Putamen (tissue), 1 donor: ENCODE data around the gene STX16.

Experiments
- DNase-seq: peaks from one replicate; pipeline ENCODE4 v3.0.0-alpha.2; 2016; ENCODE audit warnings: low spot score

Gene STX16

DNA sequence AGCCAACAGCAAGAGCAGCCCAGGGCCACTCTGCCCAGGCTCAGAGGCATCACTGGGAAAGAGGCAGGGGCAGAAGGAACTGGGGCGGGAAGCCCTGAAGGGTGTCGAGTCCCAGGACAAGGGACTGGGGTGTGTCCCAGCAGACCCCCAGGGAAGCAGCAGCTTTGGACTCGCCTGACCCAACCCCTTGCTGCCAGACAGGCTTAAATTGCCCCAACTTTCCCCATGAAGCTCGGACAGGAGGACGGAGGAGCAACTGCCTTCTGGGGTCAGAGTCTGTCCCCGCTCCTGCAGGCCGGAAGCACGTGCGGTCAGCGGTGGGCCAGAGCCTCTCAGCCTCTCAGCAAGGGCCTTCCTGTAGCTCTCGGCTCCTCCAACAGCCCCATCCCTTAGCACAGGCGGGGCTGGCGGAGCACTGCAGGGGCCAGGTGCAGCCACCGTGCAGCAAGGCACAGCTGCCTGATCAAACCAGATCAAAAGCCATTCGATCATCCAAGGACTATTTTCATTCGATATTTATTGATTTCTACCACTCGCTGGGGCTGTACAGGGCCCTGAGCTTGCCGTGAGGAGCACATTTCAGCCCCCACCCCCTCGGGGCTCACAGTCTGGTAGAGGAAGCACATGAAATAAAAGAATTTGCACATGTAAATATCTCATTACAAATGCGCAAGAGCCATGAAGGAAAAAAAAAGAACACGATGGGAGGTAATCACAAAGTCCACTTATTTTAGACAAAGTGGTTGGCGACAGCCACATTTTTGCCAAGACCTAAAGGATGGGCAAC, 31.8 kb upstream of the STX16 start:
- no peak for DNase-seq

DNA sequence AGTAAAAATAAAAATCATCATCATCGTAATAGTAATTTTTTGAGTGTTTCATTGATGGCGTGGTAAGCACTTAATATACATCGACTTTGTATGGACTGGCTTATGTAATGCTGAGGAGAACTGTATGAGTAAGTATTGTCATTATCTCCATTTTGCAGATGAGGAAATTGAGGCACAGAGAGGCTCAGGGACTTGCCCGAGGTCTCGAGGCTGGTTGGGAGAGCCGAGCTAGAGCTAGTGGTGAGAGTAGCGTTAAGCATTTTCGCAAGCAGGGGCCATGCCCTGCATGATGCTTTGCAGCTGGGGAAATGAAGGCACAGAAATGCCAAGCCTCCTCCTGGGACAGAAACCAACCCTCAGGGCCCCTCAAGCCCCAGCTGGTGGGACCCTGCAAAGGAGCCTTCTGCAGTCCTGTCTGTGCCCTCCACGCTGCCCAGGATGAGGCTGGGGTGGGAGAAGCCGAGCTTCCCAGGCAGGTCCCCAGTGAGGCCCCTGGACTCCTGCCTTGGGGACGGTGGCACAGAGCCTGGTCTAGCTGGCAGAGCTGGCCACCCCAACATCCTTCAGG, 31.1 kb upstream of the STX16 start:
- DNase-seq, result no peak

DNA sequence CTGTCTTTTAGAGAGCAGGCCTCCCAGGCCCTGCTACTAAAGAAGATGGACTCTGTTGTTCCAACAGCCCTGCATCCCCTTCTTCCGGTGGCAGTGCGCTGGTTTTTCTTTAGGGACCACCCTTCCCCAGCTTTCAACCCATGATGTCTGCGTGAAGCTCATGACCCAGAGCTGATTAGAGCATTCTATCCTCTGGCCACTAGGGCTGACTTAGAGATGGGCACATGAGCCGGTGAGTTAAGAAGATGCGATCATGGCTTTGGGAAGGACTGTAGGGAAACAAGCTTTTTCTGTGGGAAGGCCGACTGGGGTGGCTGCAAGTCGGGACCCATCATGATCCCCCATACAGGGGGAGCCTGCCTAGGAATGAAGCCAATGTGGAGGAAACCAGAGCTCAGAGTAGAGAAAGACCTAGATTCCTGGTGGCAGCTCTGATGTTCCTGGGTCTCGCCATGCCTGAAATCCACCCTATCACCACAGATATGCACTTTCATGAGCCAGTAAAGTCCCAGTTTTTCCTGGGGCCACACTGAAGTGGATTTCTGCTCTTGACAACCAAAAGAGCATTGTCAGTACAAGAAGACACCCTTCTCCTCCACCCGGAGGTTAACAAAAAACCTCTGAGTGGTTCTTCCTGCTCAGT, 29.1 kb upstream of the STX16 start:
- no peak for DNase-seq

- DNase-seq, result no peak
These were observed 28.2 kb upstream of the STX16 start for GRCh38 chr20:58622671-58623578.

DNA sequence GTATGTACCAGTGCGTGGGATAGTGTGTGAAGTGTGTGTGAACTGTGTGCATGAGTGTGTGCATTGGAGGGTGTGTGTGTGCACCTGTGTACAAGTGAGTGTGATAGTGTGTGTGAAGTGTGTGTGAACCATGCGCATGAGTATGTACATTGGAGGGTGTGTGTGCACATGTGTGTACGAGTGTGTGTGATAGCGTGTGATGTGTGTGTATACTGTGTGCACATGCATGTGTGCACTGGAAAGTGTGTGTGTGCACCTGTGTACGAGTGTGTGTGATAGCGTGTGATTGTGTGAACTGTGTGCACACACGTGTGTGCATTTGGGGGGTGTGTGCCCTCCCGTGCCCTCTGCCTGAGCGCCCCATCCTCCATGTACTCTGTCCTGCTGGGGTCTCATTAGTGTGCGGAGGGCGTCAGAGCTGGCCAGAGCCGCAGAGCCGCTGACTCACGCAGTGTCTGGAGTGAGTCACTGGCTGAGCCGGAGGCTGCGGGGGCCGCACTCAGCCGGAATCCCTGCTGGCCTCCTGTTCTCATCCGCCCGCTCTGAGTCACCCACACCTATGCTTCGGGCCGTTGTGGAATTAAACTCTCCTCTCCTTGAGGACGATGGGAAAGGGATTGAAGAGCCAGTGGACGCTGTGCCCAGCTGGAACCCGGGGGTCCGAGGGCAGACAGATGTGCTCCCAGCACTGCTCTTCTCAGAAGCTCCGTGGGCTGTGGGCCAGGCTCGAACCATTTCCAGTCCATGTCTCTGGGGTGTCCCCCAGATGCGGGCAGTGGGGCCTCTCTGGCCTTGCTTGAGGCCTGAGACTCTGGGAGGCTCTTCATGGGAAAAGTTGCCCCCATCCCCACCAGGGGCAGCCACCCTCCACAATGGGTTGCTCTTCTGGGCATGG, 27.3 kb upstream of the STX16 start:
- DNase-seq, result no peak

DNA sequence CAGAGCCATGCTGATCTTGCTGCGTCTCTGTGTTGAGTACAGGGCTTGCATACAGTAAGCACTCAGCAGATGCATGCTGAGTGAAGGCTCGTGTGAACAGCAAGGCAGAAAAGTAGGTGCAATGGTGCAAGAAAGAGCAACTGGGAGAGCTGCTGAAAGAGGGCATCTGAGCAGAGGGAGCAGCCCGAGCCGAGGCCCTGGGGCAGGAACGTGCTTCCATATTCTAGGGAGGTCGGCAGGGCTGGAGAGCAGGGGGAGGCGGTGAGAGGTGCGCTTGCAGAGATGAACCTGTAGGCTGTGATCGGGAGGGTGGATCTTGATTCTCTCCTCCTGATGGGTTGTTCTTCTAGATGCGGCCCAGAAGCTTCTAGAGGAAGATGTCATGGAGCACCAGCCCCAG, 26.4 kb upstream of the STX16 start:
- no peak for DNase-seq

GRCh38 chr20:58625585-58625984, 25.5 kb upstream of the STX16 start:
- DNase-seq, result no peak

DNA sequence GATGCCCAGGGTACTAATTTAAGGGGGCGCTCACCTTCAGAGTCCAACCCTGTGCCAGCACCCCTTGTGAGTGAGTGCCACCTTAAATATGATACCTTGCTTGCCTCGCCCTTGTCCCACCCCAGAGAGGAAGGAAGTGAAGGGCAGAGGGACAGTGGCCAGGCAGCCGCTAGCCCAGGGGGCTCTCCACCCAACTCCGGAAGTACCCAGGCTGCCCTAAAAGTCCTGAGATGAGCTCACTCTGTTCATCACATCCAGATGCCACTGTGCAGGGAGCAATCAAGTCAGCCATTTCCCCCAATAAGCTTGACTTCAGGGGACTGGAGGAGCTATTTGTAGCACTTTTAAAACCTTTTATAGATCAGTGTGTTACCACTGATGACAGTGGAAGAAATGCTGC, 25.0 kb upstream of the STX16 start:
- DNase-seq, result no peak

GRCh38 chr20:58627212-58628072, 23.6 kb upstream of the STX16 start:
- no peak for DNase-seq

DNA sequence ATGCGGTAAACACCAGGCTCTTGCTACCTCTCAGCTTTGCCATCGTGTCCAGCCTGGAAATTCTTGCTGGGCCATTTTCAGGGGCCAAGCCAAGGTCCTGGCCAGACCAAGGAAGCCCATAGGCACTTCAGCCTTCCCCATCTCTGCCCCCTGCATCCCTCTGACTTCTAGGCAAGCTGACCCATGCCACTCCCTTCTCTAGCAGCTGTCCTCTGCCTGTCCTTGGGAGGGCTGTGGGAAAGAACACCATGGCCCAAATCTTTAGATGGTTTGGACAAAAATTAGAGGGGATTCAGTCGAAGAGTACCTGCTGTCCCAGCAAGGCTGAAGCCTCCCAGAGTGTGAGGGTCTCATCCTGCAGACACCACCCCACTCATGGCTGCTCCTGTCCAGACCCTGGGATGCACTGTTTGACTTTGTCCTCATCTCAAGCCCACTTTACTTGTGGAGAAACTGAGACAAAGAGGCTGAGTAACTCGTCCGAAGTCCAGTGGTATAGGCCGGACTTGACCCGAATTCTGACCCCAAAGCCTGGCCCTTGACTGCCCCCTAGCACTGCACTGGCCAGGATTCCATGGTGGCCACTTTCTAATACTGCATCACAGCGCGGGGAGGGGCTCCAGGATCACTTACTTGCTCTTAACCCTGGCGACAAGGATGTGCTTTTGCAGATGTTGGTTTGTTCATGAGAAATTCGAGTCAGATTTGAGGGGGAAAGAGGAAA, 22.4 kb upstream of the STX16 start:
- no peak for DNase-seq

DNA sequence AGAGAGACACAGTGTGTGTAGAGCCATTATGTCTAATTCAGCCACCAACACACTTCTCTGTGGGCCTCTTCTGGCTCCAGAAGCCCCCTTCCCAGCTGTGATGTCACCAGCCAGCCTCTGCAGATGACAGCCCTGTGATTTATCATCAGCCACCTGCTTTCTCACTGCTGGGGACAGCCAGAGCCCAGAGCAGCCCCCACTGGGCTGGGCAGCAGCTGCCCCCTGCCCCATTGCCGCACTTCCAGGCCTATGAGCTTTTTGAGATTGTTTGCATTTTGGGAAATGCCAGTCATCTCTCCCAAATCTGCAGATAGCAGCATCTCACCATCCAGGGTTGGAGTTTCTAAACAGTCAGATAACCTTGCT, 21.9 kb upstream of the STX16 start:
- no peak for DNase-seq

- no peak for DNase-seq
These were observed 21.0 kb upstream of the STX16 start for GRCh38 chr20:58630063-58630462.

DNA sequence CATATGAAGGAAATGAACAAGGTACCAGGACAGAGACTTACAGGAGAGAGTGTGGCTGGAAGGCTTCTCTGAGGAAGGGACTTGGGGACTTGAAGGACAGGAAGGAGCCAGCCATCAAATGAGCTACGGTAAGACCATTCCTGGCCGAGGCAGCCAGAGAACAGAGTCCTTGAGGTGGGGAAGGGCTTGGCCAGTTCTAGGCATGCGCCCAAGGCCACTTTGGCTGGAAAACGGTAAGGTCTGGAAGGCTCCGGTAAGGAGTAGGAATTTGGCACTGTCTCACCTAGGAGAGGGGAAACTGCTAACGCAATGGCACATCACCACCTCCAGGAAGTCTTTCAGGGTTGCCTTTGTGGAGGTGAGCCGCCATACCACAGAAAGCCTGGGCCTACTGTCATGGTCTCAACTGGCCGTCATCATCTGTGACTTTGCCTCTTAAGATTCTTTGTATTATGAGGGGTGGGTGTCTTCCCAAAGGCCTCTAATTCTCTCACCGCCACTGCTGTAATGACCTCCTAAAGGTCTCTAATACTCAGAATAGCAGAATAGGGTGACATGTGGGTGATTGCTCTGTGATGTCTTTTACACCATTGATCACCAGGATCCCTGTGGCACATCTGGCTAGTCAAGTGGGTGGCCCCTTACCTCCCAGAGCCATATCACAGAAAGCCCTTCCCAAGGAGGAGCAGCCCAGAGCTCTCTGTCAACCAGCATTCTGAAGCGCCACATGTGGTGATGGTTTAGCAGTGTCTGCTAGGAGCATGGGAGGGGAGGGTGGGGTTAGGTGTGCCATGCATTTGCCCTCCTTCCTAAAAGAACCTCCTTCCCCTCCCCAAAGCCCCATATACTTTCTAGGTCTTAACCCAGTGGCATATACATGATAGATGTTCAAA, 17.7 kb upstream of the STX16 start:
- DNase-seq, result no peak

GRCh38 chr20:58634059-58634458, 17.0 kb upstream of the STX16 start:
- DNase-seq, result no peak

- DNase-seq, result no peak
These were observed 16.4 kb upstream of the STX16 start for GRCh38 chr20:58634521-58635278.

DNA sequence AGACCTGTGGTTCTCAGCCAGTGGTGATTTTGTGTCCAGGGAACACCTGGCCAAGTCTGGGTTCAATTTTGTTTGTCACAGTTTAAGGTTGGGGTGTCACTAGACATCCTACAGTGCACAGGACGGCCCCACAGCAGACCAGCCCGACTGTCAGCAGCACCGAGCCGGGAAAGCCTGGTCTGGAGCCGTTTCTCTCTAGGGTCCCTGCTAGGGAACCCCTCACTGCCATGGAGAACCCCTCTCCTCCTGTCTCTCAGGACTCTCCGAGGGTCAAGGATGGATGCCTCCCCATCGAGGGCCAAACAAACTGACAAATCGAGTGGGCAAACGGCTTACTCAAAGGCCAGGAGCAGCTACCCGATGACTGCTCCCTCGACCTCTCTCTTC, 15.8 kb upstream of the STX16 start:
- no peak for DNase-seq

- no peak for DNase-seq
These were observed 14.6 kb upstream of the STX16 start for GRCh38 chr20:58636396-58636982.

GRCh38 chr20:58636983-58637421, 14.1 kb upstream of the STX16 start:
- no peak for DNase-seq
